ENCODE data around the gene KRTCAP2. TPM values are rescaled to one million over a fixed set of nuclear protein-coding genes. Genes with fewer than 3 reads are reported as not detected.

The KRTCAP2 gene
- polyA plus RNA-seq, 1 of the 3 experiments (the other 2 are of a cell fraction) = 238 TPM

DNA sequence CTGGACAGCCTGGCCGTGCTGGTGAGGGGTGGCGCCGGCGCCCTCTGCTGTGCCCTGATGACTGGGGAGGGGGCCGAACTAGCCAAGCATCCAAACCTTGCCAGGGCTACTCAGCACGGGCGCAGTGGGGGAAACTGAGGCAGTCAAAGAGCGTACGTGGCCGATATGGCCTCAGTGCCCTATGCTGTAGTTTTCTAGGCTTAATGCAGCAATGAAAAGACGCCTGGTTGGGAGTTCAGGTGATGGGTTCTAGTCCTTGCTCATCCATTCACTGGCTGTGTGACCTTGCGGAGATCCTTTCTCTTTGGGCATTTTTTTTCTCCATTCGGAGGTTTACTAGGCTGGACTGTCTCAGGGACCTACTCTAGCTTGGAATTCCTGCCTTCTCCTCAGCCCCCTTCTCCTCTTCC, 36.2 kb upstream of the KRTCAP2 start:
- peak overlapping the region; percentile 93 to 98 for H3K27ac ChIP-seq (ENCODE audit: low read depth in 2 of 2, low read length in 1 of 2)
- ChIA-PET CTCF (interaction anchor here (0.9 to 5.1 kb wide), 8 partner anchors 10 to 99 kb away, joined by 3 to 80 read pairs (median 4); partner anchors contain the start of genes KRTCAP2 and TRIM46), POLR2A (interaction anchor here (0.6 to 3.4 kb wide), 4 partner anchors 10 to 53 kb away, joined by 3 to 25 read pairs (median 3); partner anchors contain the start of gene SCAMP3)
- WGBS (ENCODE audit: low lambda C conversion rate) = 12% methylated on average over 10 of the region's 13 CpGs
- H3F3A ChIP-seq (replicated peaks; ENCODE audit: insufficient read depth) = peaks cover 27% of the 10 kb centered on the region
- no peaks in the 10 kb centered on the region for H3K9me2 ChIP-seq
- H4K20me1 ChIP-seq (ENCODE audit: insufficient read depth) = no peaks in the 10 kb centered on the region
- no peaks in the 10 kb centered on the region for H3K27me3 ChIP-seq (ENCODE audit: insufficient read depth)
- peak overlapping the region; percentile 99 for H3K4me2 ChIP-seq
- no peak for TF ChIP-seq TEAD4 (IDR thresholded peaks at IDR 0.05; ENCODE audit: borderline replicate concordance, insufficient read depth)
- TF ChIP-seq, protein P1, sequence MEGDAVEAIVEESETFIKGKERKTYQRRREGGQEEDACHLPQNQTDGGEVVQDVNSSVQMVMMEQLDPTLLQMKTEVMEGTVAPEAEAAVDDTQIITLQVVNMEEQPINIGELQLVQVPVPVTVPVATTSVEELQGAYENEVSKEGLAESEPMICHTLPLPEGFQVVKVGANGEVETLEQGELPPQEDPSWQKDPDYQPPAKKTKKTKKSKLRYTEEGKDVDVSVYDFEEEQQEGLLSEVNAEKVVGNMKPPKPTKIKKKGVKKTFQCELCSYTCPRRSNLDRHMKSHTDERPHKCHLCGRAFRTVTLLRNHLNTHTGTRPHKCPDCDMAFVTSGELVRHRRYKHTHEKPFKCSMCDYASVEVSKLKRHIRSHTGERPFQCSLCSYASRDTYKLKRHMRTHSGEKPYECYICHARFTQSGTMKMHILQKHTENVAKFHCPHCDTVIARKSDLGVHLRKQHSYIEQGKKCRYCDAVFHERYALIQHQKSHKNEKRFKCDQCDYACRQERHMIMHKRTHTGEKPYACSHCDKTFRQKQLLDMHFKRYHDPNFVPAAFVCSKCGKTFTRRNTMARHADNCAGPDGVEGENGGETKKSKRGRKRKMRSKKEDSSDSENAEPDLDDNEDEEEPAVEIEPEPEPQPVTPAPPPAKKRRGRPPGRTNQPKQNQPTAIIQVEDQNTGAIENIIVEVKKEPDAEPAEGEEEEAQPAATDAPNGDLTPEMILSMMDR (IDR thresholded peaks at IDR 0.05) = no peak
- no peak for TF ChIP-seq POLR2AphosphoS5 (IDR thresholded peaks at IDR 0.05; ENCODE audit: low read depth, low read length)
- TF ChIP-seq SMC3 (IDR thresholded peaks at IDR 0.05; ENCODE audit: low read depth, low read length) = no peak
- no peak for TF ChIP-seq MEF2A (IDR thresholded peaks at IDR 0.05; ENCODE audit: borderline replicate concordance, low read depth)
- TF ChIP-seq FOXM1 (IDR thresholded peaks at IDR 0.05; ENCODE audit: low read depth) = no peak
- TF ChIP-seq PBX3 (IDR thresholded peaks at IDR 0.05) = no peak
- TF ChIP-seq MAX (IDR thresholded peaks at IDR 0.05; ENCODE audit: low read depth) = no peak
- no peak for TF ChIP-seq NFIC (IDR thresholded peaks at IDR 0.05; ENCODE audit: borderline replicate concordance)
- no peak for TF ChIP-seq USF2 (IDR thresholded peaks at IDR 0.05; ENCODE audit: borderline replicate concordance, low read depth, low read length)
- no peak for TF ChIP-seq RAD21 (IDR thresholded peaks at IDR 0.05; ENCODE audit: low read length)
- no peak for TF ChIP-seq JUND (IDR thresholded peaks at IDR 0.05)
- no peak; the same call in 1 of the 2 replicates for TF ChIP-seq MXI1 (IDR thresholded peaks at IDR 0.05; ENCODE audit: low read depth, low read length)
- no peak for TF ChIP-seq RXRA (IDR thresholded peaks at IDR 0.05; ENCODE audit: borderline replicate concordance, low read depth)
- no peaks in the 10 kb centered on the region for H3K9me3 ChIP-seq
- no peak for DNase-seq
- peak overlapping the region; percentile 65 to 98 for H3K4me3 ChIP-seq (ENCODE audit: low read depth in 2 of 2, low read length in 1 of 2)
- peaks cover 0 to 29% of the 10 kb centered on the region in 2 experiments; a peak in 3 of 4 replicates for H3K4me1 ChIP-seq (ENCODE audit: control insufficient read depth in 1 of 2, insufficient read depth in 2 of 2, low read depth in 1 of 2, low read length in 1 of 2)
- H3K79me2 ChIP-seq (ENCODE audit: insufficient read depth) = peaks cover 29% of the 10 kb centered on the region
- H3K9ac ChIP-seq = peak overlapping the region; percentile 100
- H2AFZ ChIP-seq (ENCODE audit: low read depth) = peak overlapping the region; percentile 75; the same call in 1 of the 2 replicates
- peaks cover 9 to 21% of the 10 kb centered on the region in 2 experiments for H3K36me3 ChIP-seq (replicated peaks in 1 of 2; ENCODE audit: control insufficient read depth in 1 of 2, insufficient read depth in 2 of 2, low read length in 1 of 2)
